GM19351 (cell line): ENCODE results near the gene CD320.

Source experiments
- ATAC-seq: cut with Tn5 transposase; IDR thresholded peaks from one replicate; pipeline ENCODE4 v1.9.1; 2021; ENCODE audit warnings: mild to moderate bottlenecking, moderate library complexity; ENCODE audit not compliant: unreplicated experiment

Gene CD320

DNA sequence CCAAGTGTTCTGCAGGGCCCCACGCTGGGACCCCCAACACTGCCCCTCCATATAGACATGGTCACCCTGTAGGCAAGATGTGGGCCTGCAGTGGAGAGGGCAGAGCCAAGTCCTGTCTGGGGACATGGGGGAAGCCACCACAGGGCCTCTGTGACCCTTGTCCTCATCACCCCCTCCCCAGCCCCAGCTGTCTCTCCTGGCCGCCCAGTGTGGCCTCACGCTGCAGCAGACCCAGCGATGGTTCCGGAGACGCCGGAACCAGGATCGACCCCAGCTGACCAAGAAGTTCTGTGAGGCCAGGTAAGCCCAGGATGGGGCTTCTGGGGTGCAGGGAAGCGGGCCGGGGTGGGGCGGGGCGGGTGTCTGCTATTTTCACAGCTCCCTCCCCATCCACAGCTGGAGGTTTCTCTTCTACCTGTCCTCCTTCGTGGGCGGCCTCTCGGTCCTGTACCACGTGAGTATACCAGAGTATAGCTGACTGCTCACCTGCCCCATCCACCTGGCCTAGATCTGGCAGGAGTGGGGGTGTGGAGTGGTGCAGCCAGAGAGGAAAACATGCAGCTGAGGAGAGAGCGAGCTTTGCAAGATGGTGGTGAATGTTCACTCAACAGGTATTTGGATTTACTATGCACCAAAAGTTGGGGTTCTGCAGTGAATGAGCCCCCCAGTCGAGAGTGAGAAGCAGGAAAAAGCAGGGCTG, 52.6 kb downstream of the CD320 start:
- no peak for ATAC-seq

DNA sequence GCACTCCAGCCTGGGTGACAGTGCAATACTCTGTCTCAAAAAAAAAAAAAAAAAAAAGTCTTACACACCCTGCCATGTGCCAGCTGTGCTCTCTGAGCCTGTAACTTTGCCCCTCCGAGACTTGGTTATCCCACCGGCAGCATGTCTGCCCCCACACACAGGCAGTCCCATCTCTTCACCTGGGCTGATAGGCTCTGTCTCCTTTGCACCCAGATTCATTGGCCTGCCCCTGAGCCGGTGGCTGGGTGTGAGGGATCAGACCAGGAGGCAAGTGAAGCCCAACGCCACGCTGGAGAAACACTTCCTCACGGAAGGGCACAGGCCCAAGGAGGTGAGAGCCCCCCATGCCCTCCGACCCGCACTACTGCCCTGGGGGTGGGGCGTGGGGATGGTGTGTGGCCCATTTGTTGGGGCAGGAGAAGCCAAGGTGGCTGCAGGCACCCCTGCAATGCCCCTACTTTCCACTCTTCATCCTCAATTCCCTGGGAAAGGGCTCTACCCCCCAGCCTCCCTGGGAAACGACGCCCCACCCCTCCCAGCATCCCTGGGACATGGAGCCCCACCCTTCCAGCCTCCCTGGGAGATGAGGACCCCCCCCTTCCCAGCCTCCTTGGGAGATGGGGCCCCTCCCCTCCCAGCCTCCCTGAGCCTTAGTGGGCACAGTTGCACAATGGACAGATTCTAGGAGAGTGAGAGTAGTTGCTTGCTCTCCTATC, 53.7 kb downstream of the CD320 start:
- ATAC-seq, result no peak

DNA sequence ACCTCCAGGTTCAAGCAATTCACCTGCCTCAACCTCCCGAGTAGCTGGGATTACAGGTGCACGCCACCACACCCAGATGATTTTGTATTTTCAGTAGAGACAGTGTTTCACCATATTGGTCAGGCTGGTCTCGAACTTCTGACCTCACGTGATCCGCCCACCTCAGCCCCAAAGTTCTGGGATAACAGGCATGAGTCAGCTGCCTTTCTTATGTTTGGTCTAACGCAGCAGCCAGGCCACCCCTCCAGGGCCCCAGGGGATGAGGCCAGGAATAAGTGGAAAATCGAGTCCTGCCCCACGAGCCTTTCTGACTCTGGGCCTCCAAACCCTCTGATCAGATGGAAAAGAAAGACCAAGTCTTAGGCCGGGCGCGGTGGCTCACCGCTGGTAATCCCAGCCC, 54.5 kb downstream of the CD320 start:
- ATAC-seq, result no peak

DNA sequence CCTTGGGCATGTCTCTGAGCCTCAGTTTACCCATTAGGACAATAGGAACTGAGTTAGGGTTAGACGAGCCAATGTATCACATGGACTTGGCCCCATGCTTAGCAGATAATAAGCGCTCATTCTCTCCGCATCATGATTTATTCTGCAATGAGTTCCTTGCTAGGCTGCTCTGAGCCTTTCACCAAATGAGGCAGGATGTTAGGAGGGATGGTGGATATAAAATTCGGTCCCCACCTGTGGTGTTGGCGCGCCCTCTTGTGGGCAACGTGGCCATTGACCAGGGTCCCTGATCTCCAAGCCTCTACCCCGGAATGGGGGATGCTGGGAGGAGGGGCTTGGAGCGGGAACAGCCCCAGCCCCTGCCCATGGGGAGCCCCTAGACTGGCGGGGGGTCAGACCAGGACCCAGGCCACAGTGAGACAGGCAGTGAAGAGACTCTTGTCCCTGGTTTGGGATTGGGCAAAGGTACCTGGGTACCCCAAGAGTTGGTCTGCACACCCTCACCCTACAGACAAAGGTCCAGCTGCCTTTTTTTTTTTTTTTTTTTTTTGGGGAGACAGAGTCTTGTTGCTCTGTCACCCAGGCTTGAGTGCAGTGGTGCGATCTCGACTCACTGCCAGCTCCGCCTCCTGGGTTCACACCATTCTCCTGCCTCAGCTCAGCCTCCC, 55.1 kb downstream of the CD320 start:
- no peak for ATAC-seq
